HPDE6-E6E7 (cell line): ENCODE data around the gene FN3K.
"Not testable (repeated sequence)": the region's sequence is repeated elsewhere in the genome, so short reads cannot be mapped to it uniquely, and the experiment has no call there.

ENCODE experiments used
- DNase-seq: peaks from one replicate; pipeline ENCODE4 v3.0.0; 2011; ENCODE audit warnings: missing footprints; ENCODE audit errors: extremely low spot score

The FN3K gene

DNA sequence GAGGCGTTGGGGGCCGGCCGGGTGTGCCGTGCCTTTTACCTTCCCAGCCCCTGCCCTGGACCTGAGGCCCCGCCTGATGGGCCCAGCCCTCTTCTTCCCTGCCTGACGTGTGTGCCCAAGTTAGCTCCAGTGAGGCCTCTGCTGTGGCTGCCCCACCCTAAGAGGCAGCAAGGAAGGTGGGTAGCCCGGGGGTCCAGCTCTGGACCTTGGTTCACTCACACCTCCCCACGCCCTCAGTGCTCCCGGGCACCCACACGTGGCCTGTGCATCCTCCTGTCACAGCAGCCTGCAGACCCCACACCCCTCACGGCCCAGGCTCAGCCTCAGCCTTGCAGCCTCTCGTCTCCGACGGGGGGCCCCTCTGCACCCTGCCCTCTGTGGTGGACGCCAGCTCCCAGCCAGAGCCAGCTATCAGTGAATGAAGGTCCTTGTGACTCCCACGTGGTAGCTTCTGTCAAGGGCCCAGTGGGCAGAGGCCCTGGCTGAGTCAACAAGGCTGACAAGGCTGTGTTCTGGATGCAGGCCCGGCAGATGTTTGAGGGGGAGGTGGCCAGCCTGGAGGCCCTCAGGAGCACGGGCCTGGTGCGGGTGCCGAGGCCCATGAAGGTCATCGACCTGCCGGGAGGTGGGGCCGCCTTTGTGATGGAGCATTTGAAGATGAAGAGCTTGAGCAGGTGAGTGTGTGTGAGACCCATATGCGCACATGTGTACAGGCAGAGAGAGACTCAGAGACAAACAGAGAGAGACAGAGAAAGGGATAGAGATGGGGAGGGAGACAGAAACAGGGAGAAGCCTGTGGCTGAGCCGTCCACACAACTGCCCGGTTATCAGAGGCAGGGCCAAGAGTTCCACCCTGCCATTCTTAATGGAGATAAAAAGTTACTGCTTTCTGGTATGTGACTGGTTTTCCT lies 2.8 kb downstream of the FN3K start:
- no peak for DNase-seq

DNA sequence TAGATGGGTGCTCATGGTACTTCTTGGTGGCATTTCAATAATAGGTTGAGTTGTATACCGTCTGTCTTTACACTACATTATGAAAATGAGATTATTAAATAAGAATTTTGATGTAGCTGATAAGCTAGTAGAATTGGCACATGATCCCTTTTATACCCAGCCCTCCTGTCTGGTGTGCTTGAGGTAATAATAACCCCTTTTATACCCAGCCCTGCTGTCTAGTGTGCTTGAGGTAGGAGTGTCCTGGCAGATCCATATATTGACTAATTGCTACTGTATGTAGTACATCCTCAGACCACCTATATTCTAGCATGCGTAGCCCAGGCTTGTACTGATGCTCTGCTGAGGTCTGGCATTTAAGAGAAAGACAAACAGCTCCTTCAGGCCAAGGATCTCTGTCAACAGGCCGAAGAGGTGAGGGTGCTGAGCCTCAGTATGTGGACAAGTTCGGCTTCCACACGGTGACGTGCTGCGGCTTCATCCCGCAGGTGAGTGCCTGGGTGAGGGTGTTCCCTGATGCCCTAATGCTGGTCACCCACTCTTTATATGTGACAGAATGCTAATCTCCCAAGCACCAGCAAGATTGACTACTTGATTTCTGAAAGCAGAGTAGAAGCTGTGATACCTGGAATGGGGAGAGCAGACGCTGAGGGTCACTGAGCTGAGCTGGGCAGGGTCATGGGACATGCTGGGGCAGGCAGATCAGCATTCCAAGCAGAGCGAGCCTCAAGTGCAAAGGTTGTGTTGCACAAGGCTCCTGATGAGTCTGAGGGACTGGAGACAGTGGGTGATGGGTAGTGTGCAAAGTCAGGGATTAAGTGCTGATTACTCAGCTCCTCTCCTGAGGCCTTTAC lies 5.7 kb downstream of the FN3K start:
- DNase-seq, result no peak

DNA sequence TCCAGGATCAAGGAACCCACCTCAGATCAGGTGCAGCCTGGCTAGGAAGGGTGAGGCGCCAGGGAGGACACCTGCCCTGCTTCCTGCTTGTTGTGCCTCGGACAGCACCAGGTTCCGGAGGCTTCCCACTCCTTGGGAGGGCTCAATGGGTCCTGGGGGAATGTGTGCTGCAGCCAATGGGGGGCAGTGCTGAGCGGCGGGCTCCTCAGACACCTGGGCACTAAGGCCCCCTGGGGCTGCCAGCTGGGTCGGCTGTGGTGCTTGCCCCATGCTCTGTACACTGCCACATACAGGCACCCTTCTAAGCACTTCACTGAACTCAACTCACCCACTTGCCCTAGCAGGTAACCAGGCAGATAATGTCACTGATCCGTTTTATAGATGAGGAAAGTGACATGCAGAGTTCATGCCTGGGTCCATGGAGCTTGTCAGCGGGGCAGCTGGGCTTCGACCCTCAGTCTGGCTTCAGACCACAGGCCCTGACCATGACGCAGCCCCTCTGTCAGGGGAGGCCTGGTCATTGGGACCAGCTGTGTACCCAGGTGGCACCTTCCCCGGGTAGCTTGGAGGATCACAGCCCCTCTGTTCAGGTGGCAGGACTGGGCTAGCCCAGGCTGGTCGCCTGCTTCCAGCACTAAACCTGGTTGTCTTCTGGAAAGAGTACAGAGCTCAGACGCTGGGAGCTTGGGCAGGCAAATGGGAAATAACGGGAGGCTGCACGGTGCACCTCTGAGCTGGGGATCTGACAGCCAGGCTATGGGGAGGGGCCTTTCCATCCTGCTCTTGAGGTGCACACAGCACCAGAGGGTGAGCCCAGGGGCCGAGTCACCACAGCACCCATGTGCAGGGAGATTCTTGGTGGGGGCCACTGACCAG lies 8.2 kb downstream of the FN3K start:
- no peak for DNase-seq

DNA sequence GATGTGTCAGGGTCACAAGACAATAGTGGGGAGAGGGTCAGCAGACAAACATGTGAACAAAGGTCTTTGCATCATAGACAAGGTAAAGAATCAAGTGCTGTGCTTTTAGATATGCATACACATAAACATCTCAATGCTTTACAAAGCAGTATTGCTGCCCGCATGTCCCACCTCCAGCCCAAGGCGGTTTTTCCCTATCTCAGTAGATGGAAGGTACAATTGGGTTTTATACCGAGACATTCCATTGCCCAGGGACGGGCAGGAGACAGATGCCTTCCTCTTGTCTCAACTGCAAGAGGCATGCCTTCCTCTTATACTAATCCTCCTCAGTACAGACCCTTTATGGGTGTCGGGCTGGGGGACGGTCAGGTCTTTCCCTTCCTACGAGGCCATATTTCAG lies 9.3 kb downstream of the FN3K start:
- DNase-seq, result not testable (repeated sequence)

DNA sequence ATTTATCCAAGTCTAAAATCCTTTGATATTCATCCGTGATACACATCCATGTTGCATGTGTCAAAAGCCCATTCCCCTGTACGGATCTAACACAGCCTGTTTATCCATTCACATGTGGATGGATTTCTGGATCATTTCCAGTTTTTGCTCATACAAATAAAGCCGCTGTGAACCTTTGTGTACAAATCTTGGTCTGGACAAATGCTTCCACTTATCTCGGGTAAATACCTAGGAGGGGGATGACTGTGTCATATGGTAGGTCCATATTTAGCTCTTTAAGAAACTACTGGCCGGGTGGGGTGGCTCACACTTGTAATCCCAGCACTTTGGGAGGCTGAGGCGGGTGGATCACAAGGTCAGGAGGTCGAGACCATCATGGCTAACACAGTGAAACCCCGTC lies 10.1 kb downstream of the FN3K start:
- no peak for DNase-seq

DNA sequence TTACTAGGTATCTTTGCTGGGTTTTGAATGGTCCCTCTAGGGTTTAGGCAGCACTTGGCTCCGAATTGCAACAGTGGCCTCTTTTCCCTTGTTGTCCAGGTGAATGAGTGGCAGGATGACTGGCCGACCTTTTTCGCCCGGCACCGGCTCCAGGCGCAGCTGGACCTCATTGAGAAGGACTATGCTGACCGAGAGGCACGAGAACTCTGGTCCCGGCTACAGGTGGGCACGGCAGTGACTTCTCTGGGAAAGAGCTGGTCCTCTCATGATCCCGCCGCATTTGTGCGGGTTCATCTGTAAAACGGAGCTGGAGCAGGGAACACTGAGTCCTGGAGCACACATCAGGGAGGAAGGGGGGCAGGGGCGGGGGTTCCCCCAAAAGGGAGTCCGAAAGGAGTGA lies 13.3 kb downstream of the FN3K start:
- no peak for DNase-seq

DNA sequence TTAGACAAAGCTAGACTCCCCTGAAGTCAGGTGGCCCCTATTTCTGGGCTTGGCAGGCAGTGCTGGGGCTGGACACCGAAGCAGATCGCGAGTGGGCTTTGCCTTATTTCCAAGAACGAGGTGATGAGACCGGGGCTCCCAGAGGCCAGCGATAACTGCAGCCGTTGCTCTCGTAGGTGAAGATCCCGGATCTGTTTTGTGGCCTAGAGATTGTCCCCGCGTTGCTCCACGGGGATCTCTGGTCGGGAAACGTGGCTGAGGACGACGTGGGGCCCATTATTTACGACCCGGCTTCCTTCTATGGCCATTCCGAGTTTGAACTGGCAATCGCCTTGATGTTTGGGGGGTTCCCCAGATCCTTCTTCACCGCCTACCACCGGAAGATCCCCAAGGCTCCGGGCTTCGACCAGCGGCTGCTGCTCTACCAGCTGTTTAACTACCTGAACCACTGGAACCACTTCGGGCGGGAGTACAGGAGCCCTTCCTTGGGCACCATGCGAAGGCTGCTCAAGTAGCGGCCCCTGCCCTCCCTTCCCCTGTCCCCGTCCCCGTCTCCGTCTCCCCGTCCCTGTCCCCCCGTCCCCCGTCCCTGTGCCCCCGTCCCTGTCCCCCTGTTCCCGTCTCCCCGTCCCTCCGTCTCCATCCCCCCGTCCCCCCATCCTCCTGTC lies 15.0 kb downstream of the FN3K start:
- no peak for DNase-seq

DNA sequence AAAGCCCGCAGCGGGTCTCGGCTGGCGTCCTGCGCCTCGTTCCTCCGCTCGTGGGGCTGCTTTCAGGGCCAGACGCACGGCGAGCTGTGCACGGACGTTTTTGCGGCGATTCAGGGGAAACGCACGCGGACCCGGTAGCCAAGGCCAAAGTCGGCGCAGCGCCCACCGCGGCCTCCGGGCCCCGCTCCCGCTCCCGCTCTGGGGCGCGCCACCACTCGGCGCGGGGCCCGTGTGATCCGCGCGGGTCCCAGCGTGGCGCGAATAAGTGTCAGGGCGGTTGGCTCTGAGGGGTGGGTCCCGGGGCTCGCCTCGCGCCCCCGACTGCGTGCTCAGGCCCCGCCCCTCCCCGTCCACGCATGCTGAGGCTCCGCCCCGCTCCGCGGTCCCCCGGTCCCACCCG lies 15.8 kb downstream of the FN3K start:
- no peak for DNase-seq

DNA sequence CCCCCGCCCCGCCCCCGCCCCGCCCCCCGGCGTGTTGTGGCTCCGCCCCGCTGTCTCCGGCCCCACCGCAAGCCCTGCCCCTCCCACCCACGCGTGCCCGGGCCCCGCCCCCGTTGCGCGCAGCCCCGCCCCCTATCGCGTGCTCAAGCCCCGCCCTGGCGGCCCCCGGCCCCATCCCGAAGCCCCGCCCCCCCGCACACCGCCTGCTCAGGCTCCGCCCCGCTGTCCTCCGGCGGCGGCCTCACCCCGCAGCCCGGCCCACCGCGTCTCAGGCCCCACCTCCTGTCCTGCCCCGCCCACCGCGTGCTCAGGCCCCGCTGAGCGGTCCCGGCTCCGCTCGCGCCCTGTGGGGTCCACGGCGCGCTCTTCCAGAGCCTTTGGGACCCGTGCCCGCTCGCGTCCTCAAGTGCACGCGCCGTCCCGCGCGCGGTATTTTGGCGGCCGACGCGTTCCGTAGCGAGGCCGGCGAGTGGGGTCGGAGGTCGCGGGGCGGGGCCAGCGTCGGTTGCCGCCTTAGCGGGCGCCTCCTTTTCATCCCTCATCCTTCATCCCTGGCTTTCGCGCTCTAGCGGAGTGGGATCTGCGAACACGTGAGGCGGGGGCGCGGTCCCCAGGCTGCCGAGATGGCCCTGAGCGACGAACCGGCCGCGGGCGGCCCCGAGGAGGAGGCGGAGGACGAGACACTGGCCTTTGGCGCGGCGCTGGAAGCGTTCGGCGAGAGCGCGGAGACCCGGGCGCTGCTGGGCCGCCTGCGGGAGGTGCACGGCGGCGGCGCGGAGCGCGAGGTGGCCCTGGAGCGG lies 16.4 kb downstream of the FN3K start, which contains the start of gene TBCD:
TSS of gene TBCD (plus strand) at position 495 of the 800 bp plus-strand sequence. CDS start at position 624, 129 bp downstream.
- peak; percentile 95 for DNase-seq

DNA sequence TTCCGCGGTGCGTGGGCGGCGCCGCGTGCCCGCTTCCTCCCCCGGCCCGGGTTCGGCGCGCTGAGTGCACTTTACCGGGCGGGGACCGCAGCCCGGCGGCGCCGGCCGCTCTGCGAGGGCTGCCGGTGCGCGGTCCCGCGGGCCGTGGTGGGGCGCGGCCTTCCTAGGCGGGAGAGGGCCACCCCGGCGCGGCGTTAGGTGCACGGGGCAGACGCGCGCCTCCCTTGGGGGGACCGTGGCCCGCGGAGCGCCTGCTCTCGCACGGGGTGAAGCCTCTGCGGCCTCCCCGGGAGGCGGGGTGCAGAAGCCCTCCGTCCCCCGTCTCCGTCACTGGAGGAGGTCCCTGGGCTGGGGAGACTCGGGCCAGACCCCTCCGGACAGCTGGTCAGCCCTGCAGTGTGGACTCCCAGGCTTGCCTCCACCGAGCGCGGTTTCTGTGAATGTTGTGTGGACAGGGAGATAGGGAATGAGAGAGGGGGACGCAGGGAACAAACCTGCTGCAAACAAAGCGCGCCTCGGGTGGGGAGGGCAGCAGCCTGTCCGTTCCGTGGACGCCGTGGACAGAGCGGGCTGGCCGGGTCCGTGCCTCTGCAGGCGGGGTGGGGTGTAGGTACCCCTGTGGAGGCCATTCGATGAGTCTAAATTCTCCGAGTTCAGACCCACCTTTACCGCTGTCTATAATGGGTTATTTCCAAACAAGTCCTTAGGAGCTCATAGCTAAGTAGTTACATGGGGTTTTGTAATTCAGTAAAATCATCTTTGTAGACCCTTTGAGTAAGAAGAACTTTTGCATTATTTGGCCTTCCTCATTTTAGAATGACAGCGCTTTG lies 17.2 kb downstream of the FN3K start:
- peak; percentile 27 for DNase-seq

DNA sequence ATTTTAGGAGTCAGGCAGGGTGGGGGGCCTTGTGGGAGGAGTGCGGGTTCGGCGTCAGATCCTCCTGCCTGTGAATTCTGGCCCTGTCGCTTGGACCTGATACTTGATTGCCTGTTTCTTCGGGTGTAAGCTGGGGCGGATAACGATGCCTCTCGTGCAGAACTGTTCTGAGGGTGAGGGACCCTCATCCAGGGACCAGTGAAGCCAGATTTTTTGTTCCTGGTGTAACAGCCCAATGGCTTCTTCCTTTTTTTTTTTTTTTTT lies 17.7 kb downstream of the FN3K start:
- no peak for DNase-seq

DNA sequence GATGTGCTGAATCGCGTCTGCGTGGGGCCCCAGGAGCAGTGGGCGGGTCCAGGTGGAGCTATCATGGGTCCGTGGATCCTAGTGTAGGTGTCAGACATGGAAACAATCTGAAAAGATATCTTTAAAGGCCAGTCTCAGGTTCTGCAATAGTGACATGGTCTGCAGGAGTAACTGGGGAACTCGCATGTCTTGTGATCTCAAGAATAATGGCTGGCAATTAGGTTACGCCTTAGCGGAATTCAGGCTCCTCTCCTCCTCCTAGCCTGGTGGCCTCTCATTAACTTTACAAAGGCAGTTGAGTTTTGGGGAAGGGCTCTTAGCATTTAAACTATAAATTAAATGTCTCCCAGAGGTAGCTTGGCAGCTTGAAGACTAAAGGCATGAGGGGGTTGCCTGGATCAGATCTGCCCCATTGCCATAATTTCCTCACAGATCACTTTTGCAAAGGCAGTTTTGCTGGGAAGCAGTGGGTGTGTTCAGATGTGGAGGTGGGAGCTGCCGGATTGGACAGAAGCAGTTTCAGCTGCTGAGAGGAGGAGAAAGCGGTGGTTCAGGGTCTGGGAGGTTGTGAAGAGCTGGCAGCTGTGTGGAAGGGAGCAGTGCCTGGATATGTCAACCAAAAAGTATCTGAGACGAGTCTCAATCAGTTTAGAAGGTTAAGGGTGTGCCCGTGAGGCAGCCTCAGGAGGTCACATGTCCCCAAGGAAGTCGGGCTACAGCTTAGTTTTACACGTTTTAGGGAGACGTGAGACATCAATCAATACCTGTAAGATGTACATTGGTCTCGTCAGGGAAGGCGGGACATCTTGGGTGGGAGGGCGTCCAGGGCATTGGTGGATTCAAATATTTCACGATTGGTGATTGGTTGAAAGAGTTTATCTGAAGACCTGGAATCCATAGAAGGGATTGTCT lies 19.1 kb downstream of the FN3K start:
- DNase-seq, result no peak

DNA sequence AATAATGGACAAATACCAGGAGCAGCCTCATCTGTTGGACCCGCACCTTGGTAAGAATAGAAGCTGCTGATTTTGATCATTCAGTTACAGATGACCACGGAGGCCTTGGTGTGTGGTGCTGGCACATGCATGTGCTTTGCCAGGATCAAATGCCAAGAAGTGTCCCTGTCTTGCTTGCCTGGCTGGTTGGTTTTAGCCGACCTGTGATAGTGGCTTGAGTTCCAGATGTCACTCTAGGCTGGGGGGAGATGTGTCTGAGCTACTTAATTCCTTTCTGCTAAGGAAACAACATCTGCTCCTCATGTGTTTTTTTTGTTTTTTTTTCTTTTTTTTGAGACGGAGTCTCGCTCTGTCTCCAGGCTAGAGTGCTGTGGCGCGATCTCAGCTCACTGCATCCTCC lies 20.8 kb downstream of the FN3K start:
- no peak for DNase-seq

DNA sequence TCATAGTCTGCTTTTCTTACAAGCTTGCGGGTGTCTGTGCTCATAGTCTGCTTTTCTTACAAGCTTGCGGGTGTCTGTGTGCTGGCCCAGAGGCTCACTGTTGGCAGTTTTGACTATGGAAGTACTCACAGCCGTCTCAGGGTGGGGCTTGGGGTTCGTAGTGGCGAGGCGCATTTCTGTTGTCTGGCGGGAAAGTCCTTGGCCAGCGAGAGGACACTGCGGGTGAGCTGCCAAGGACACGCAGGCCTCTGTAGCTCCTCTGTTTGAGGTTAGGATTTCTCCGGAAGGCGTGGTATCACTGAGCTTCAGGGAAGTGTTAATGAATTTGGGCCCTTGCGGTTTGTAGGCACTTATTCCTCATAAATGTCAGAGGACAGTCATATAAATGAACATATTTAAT lies 30.0 kb downstream of the FN3K start:
- no peak for DNase-seq

DNA sequence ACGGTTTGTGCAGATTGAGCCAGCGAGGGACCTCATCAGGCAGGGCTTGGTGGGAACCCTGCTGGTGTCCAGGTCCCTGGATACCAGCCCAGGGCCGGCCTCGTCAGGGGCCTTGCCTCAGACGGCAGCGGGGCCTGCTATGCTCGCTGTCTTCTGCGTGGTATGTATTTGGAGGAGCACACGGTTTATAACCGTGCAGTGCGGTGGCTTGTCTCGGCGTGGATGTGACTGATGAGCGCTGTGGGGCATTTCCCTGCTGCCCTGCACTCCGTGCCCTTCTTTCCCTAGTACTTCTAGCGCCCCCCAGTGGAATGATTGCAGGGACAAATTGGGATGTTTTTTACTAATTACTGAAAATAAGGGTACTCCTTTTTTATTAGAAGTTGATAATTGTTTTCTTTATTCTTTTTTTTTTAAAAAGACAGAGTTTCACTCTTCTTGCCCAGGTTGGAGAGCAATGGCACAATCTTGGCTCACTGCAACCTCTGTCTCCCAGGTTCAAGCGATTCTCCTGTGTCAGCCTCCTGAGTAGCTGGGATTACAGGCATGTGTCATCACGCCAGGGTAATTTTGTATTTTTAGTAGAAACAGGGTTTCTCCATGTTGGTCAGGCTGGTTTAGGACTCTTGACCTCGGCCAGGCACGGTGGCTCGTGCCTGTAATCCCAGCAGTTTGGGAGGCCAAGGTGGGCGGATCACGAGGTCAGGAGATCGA lies 31.8 kb downstream of the FN3K start:
- no peak for DNase-seq

DNA sequence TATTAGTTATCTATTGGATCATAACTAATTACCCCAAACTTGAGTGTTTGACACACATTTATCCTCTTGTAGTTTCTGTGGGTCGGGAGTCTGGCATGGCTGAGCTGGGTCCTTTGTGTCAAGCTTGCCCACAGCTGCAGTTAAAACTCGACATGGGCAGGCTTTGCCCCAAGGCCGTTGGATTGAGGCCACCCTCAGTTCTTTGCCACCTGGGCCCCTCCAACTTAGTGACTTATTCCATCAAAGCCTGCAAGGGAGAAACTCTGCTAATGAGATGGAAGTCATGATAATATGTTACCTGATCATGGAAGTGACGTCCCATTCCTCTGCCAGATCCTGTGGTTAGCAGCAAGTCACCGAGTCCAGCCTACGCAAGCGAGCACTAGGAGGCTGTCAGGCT lies 33.6 kb downstream of the FN3K start:
- DNase-seq, result no peak

DNA sequence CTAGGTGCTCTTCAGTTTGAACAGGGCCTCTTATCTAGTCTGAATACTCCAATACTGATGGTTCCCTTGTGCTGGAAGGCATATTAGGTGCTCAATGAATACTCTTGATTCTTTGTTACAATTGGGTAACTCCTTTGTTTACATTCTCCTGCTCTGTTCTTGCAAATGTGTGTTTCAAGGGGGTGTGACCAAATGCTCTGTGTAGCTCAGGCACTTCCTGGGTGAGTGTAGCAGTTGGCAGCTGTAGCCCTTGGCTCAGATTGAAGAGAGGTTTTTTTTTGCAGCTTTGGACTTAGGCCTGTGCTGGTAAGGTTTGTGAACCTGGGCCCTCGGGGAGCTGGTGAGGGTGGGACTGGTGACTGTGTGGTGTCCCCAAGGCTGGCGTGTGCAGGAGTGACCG lies 36.6 kb downstream of the FN3K start:
- DNase-seq, result no peak

DNA sequence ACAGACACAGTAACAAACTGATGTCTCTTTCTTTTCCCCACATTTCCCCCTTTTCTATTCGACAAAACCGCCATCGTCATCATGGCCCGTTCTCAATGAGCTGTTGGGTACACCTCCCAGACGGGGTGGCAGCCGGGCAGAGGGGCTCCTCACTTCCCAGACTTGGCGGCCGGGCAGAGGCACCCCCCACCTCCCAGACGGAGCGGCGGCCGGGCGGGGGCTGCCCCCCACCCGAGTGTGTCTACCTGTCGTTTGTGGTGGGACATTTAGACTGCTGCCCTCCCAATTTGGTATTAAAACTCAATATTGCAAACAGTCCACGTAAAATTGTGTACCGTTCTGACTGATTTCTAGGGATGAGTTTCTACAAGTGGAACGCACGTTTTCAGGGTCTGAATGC lies 39.0 kb downstream of the FN3K start:
- not testable (repeated sequence) for DNase-seq
